ENCODE data around the gene GPR39. TPM values are rescaled to one million over a fixed set of nuclear protein-coding genes. Genes with fewer than 3 reads are reported as not detected.
"Not testable (repeated sequence)": the region's sequence is repeated elsewhere in the genome, so short reads cannot be mapped to it uniquely, and the experiment has no call there.

Gene GPR39
- total and polyA plus RNA-seq, 9 donors, result 0.08 to 2.0 (median 0.42) TPM; not detected in 2

- no peak for TF ChIP-seq POLR2A (IDR thresholded peaks at IDR 0.05)
- TF ChIP-seq EP300 (IDR thresholded peaks at IDR 0.05), result no peak
- no peak for TF ChIP-seq CTCF (IDR thresholded peaks at IDR 0.05)
- Histone ChIP-seq H3K27ac (no peak overlapping the region), H3K9me3 (no peaks in the 10 kb centered on the region), H3K27me3 (no peaks in the 10 kb centered on the region), H3K36me3 (no peaks in the 10 kb centered on the region), H3K4me1 (ENCODE audit: insufficient read depth) (no peaks in the 10 kb centered on the region), H3K4me3 (no peak overlapping the region)
- DNase-seq, result no peak
- 12 to 27% (median 21%) methylated on average over 2 of the region's 2 CpGs for WGBS, 3 donors
- intact Hi-C loops (cut with DNase I), result no loop called here
Observed at GRCh38 chr2:132392221-132392620, 24.4 kb upstream of the GPR39 start.

DNA sequence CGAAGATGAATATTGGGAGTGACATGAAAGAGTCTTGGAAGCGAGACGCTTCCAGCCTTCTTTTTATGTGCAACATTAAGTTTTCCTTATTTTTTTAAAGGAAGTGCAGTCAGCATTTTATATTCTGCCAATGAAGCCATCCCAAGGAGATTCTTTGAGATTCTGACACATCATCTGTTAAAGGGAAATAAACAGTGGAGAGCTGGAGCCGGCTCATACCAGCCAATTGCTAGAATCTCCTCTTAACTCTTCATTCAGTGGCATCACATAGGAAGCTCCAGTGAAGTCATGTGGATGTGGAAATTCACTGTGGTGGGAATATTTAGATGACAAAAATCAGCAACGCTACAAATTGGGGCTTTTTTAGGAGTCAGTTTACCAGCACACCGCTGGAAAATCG, 23.7 kb upstream of the GPR39 start:
- DNase-seq, result no peak
- H3K4me3 ChIP-seq, result no peak overlapping the region
- no peaks in the 10 kb centered on the region for H3K9me3 ChIP-seq
- intact Hi-C loops (cut with DNase I), result no loop called here
- H3K4me1 ChIP-seq (ENCODE audit: insufficient read depth), result no peaks in the 10 kb centered on the region
- no peaks in the 10 kb centered on the region for H3K27me3 ChIP-seq
- WGBS, 3 donors, result 53 to 61% (median 55%) methylated on average over 7 of the region's 7 CpGs
- H3K27ac ChIP-seq, result no peak overlapping the region
- no peak for TF ChIP-seq POLR2A (IDR thresholded peaks at IDR 0.05)
- TF ChIP-seq CTCF (IDR thresholded peaks at IDR 0.05), result no peak
- no peaks in the 10 kb centered on the region for H3K36me3 ChIP-seq

DNA sequence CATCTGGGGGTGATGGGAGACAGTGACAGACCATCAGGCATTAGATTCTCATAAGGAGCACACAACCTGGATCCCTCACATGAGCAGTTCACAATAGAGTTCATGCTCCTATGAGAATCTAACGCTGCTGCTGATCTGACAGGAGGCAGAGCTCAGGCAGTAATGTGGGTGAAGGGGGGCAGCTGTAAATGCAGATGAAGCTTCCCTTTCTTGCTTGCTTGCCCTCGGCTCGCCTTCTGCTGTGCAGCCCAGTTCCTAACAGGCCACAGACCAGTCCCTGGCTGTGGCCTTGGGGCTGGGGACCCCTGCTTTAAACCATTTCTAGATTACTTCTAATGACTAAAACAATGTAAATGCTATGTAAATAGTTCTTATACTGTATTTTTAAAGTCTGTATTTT, 19.6 kb upstream of the GPR39 start:
- H3K27me3 ChIP-seq; H3K4me1 ChIP-seq (ENCODE audit: insufficient read depth); H3K36me3 ChIP-seq; DNase-seq; intact Hi-C loops (cut with DNase I); H3K4me3 ChIP-seq; H3K9me3 ChIP-seq; H3K27ac ChIP-seq: not testable (repeated sequence)
- 48 to 66% (median 51%) methylated on average over 3 of the region's 3 CpGs for WGBS, 3 donors

GRCh38 chr2:132400169-132400900, 16.3 kb upstream of the GPR39 start:
- 3 to 5% (median 4%) methylated on average over 2 of the region's 2 CpGs for WGBS, 3 donors
- Histone ChIP-seq H3K27me3 (no peaks in the 10 kb centered on the region), H3K4me3 (no peak overlapping the region), H3K4me1 (ENCODE audit: insufficient read depth) (no peaks in the 10 kb centered on the region), H3K36me3 (no peaks in the 10 kb centered on the region), H3K27ac (no peak overlapping the region), H3K9me3 (no peaks in the 10 kb centered on the region)
- no peak for TF ChIP-seq CTCF (IDR thresholded peaks at IDR 0.05)
- DNase-seq, result no peak
- intact Hi-C loops (cut with DNase I), result no loop called here

DNA sequence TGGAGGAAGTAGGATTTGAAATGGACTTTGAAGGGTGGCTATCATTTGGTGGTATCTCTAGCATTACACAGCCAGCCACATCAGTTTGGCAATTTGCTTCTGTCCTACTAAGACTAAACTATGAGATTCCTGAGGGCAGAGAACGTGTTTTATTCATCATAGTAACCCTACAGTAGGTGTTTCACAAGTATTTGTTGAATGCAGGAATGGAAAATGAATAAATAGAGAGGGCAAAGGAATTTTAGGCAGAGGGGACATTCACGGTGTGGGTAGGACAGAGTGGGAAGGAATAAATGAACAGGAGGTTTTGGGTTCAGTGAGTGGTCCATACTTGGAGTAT, 15.7 kb upstream of the GPR39 start:
- no peak overlapping the region for H3K27ac ChIP-seq
- no peak for DNase-seq
- H3K4me3 ChIP-seq, result no peak overlapping the region
- no peaks in the 10 kb centered on the region for H3K9me3 ChIP-seq
- intact Hi-C loops (cut with DNase I), result no loop called here
- no peaks in the 10 kb centered on the region for H3K27me3 ChIP-seq
- WGBS, 3 donors, result 60 to 71% (median 67%) methylated on average over 2 of the region's 2 CpGs
- no peaks in the 10 kb centered on the region for H3K4me1 ChIP-seq (ENCODE audit: insufficient read depth)
- no peaks in the 10 kb centered on the region for H3K36me3 ChIP-seq
- TF ChIP-seq CTCF (IDR thresholded peaks at IDR 0.05) (no peak), POLR2A (IDR thresholded peaks at IDR 0.05) (no peak), EP300 (IDR thresholded peaks at IDR 0.05) (no peak)
